ENCODE measurements around the gene GALNTL6.

GALNTL6 gene

DNA sequence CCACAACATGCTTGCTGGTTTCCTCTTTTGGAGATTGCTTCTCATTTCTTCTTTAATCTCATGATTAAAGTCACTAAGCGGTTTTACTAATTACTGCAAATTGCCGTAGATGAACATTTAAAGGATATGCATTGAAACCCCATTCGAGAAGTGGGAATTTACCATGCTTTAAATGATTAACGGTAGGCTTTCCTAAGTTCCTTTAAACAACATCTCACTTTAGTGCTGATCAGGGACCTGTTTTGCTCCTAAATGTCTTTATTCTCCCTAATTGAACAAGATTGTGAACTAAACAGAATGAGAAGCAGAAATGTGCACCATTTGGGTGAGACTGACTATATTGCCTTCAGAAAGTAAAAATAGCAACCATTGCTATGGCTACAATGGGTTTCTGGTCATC, 430.3 kb downstream of the GALNTL6 start:
- DNase-seq: no peak

DNA sequence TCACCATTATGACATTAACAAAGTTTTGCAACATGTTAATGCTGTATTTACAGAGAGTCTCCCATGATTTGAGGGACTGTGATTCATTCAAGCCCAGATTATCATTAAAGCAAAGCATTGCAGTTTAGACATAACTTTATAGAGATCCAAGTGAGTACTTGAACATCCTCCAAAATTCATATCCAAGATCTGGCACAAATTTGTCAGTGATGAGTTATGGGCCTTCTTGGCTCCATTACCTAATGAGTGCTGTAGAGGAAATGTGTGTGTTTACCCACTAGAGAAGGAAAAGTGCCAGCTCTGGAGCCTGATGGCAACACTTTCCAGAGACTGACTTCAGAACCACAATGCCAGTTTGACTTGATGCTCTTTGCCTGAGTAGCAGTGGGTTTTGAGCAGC, 432.3 kb downstream of the GALNTL6 start:
- peak; percentile 23 for DNase-seq

DNA sequence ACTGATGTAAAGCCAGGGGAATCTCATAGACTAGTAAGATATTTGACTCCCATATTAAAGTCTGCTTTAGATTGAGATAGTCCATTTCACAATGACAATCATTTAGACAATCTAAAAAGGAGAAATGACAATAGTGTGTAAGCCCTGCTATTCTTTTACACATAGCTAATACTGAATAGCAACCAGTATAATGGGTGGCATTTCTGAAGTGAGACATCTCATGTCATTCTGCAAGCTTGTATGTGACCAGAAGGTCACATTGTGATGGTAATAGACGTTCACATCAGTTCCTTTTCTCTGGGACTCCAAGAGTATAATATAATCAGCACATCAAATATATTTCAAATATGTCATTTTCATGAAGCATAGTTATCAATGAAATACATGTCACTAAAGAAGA, 440.2 kb downstream of the GALNTL6 start:
- no peak for DNase-seq

DNA sequence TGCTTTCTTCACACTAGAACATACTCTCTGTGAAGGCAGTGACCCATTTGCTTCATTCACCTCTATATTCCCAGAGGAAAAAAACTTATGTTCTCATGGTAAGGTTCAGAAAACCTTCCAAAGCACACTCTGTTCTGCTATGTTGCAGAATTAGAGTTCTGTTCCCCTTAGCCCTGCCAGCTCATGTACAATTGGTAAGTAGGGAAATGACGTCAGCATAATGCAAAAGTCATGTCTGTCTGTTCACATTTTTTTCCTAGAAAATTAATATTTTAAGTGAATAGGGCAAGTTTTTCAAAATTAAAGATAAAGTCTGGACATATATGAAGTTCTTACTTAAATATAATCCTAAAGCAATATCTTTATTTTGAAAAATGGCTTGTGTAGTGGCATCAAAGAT, 443.6 kb downstream of the GALNTL6 start:
- no peak for DNase-seq

DNA sequence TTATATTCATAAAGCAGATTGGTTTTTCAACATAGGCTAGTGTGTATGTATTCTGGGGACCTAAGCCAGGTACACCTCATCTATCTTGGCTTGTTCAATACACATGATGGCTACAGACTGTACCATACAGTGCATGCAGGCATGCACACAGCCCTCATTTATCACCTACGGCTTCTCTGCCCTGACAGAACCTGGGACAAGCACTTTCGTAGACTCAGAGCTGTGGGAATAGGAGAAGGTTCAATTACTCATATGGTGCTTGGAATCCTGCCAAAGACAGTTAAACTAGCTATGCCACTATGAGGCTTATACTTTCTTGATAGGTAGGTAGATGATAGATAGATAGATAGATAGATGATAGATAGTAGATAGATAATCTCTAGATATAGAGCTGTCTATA, 457.2 kb downstream of the GALNTL6 start:
- DNase-seq: peak; percentile 96

DNA sequence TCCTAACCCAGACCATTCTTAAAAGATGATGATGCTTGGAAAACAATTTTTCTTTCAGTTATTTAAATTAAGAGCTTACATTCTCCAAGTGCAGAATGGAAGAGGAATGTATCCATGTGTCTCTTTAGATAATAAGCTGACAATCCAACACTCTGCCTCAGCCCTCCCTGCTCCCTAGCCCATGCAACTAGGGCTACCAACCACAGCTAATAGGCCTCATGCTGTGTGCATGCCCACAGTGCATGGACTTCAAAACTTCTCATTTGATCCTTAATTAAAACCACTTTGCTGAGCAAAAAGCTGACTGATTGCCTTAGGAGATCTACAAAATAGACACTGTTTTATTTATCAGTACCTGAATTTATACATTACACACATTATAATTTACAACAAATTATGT, 473.9 kb downstream of the GALNTL6 start:
- peak; percentile 18 for DNase-seq

GRCh38 chr4:172305698-172306097, 492.5 kb downstream of the GALNTL6 start:
- no peak for DNase-seq

DNA sequence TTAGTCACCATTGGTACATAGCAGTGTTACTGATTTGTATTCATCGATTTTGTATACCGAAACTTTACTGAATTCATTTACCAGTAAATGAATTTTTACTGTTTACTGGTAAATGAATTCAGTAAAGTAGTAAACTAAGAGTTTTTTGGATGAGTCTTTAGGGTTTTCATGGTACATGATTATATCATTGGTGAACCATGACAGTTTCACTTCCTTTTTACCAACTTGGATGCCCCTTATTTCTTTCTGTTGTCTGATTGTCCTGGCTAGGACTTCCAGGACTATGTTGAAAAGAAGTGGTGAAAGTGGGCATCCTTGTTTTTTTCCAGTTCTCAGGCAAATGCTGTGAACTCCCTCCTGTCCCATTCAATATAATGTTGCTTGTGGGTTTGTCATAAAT, 494.9 kb downstream of the GALNTL6 start:
- DNase-seq: no peak

- DNase-seq: no peak
Observed at GRCh38 chr4:172311682-172312081, 498.5 kb downstream of the GALNTL6 start.

- DNase-seq: peak; percentile 8
Observed at GRCh38 chr4:172323288-172323687, 510.1 kb downstream of the GALNTL6 start.

GRCh38 chr4:172344308-172344938, 531.2 kb downstream of the GALNTL6 start:
- DNase-seq: peak; percentile 53

DNA sequence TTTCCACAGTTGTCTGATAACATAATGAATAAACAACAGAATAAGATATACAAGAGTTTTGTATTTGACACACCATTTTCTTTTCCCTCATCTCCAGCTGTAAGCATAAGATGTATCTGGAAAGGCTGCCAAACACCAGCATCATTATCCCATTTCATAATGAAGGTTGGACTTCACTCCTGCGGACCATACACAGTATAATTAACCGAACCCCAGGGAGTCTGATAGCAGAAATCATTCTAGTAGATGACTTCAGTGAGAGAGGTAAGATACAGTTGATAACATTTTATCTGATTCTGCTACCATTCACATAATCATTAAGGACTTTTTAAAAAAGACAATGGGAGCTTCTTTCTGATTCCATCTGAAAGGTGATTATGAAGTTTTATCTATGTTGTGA, 535.2 kb downstream of the GALNTL6 start:
- peak; percentile 77 for DNase-seq

- no peak for DNase-seq
Observed at GRCh38 chr4:172352356-172352755, 539.2 kb downstream of the GALNTL6 start.

DNA sequence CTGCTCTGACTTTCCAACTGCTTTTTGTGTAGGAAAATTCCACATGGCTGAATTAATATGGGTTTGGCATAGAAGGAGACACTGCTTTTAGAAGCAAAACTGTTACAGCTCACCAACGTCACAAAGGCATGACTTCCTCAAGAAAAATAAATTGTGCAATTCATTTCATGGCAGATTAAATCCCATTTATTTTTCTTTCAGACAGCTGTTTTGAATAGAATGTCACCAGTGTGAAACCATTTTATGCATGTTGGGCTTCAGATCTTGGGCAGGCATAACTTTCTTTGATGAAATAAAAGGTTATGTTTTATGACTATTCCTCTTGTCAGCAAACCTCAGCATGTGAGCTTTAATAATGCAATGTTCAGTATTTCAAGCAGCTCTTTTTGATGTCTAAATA, 542.8 kb downstream of the GALNTL6 start:
- no peak for DNase-seq

DNA sequence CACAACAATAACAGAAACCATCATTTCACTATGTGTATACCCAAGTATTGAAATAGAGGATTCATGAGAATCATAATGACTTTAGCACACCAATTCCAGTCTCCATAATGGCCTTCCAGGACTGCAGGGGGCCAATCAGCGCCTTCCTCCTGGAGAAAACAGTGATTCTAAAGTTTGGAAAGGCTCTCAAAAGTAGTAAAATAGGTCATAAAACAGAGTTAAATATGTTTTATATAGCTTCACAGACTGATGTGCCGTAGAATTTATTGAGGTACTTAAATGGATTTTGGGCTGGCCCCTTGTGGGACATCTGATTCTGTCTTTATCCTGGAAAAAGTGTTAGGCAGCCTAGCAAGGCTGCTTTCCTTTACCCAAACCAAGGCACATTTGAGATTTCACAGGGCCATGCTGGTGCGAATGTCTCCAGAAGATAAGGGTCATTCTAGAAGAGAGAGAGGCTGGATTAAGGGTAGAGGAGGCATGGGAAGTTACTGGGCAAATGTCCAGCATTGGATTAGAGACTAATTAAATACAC, 543.9 kb downstream of the GALNTL6 start:
- no peak for DNase-seq

DNA sequence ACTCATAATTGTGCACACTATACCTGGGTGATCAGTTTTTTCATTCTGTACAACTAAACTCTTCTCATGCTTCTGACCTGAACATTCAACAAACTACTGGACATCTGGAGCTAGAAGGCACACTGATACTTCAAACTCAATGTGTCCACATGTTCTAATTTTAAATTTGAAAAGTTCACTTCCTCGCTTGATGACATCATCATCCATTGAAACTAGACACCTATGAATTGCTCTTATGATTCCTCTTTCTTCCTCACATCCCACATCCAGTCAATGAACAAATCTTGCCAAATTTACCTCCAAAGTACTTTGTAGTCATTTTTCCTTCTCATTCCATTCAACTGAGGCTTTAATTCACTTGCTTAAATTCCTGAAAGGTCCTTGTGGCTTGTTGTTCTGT, 549.4 kb downstream of the GALNTL6 start:
- no peak for DNase-seq

- no peak for DNase-seq
Observed at GRCh38 chr4:172369471-172369959, 556.3 kb downstream of the GALNTL6 start.

DNA sequence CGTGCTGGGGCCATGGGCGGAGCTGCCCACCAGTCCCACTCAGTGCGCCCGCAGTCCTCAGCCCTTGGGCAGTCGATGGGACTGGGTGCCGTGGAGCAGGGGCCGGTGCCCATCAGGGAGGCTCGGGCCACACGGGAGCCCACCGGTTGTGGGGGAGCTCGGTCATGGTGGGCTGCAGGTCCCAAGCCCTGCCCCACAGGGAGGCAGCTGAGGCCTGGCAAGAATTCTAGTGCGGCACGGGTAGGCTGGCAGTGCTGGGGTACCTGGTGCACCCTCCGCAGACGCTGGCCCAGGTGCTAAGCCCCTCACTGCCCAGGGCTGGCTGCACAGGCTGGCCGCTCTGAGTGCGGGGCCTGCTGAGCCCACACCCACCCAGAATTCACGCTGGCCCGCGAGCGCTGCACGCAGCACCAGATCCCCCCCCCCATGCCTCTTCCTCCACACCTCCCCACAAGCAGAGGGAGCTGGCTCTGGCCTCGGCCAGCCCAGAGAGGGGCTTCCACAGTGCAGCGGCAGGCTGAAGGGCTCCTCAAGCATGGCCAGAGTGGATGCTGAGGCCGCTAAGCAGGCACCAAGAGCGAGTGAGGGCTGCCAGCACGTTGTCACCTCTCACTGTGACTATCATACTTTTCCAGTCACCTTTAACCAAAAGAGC, 564.4 kb downstream of the GALNTL6 start:
- no peak for DNase-seq

- DNase-seq: no peak
Observed at GRCh38 chr4:172379834-172380233, 566.6 kb downstream of the GALNTL6 start.

GRCh38 chr4:172390331-172390730, 577.1 kb downstream of the GALNTL6 start:
- no peak for DNase-seq

DNA sequence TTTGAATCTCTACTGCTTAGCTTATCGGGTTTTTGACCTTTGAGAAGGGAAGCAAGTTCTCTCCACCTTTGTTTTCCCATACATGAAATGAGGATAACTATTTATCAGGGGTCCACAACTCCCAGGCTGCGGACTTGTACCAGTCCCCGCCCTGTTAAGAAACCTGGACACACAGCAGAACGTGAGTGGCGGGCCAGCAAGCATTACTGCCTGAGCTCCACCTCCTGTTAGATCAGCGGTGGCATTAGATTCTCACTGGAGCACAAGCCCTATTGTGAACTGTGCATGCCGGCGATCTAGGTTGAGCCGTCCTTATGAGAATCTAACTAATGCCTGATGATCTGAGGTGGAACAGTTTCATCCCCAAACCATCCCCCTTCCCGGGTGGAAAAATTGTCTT, 579.5 kb downstream of the GALNTL6 start:
- peak; percentile 56 for DNase-seq

GRCh38 chr4:172393220-172393619, 580.0 kb downstream of the GALNTL6 start:
- peak; percentile 92 for DNase-seq

GRCh38 chr4:172404676-172405075, 591.5 kb downstream of the GALNTL6 start:
- DNase-seq: peak; percentile 98

DNA sequence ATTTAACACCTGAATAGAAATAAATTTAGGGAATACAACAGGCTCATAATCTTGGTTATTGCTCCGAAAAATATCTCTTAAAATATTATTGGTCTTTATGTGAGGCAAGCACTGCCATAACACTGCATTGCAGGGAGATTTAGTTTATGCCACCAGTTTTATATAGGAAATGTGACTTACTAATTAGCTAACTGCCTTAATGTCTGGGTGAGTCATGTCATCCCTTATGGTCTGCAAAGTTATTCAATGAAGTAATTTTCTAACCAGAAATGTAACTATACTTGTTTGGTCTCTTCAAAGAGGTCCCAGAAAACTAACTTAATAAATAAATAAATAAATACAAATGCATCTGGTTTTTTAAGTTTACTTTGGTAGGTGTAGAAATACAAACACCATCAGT, 597.2 kb downstream of the GALNTL6 start:
- peak; percentile 81 for DNase-seq

DNA sequence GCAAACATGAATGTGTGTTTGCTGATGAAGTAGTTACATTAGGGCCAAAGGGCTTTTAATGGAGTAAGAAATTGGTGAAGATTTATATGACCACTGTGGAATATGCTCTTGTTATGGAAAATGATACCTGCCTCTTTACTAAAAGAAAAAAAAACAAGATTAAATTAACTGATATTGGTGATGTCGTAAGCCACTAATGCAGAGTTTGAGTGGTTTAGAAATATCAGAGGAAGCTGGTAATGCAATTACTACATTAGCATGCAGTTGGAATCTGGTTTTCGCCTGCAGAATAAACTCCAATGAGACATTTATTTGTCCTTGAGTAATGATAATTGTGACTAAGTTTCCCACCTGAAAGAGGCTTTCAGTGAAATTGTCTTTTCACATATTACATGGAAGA, 597.9 kb downstream of the GALNTL6 start:
- no peak for DNase-seq
